Measurements from ENCODE around the gene SERPINB8.

SERPINB8 gene

DNA sequence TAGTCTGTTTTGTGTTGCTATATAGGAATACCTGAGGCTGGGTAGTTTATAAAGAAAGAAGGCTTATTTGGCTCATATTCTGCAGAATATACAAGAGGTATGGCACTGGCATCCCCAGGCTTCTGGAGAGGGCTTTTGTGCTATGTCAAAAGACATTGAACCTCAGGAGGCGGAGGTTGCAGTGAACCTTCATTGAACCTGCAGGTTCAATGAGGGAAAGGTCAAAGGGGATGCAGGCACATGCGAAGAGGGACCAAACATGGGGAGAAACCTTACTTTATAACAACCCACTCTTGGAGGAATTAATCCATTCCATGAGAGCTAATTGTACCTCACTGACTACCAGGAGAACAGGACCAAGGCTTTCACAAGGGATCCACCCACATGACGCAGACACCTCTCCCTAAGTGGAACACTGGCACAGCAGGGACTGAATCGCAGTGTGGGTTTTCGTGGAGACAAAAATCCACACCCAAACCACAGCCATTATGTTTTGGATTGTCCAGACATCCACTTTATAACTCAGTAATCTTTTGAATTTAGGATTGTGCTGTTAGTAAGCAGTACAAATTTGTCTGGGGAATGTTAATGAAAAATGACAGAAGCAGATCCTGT lies 4.1 kb upstream of the SERPINB8 start:
- DNase-seq, result no peak

DNA sequence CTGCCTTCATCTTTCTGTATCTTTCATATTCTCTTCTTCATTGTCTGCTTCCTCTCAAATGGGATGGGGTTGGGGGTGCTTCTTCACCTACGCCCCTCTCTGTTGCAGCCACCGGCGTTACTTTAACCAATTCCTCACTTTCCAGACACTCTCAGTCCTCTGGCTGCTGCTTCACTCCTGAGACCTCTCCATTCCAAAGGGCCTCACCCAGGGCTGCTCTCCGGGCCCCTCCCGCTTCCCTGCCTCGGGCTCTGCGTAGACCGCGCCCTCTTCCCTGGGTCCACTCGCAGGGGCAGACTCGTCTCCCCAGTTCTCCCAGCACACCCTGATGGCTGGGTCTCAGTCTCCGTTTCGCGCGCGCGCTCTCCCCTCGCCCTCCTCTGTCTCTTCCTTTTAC lies 926 bp downstream of the SERPINB8 start:
- DNase-seq, result no peak

DNA sequence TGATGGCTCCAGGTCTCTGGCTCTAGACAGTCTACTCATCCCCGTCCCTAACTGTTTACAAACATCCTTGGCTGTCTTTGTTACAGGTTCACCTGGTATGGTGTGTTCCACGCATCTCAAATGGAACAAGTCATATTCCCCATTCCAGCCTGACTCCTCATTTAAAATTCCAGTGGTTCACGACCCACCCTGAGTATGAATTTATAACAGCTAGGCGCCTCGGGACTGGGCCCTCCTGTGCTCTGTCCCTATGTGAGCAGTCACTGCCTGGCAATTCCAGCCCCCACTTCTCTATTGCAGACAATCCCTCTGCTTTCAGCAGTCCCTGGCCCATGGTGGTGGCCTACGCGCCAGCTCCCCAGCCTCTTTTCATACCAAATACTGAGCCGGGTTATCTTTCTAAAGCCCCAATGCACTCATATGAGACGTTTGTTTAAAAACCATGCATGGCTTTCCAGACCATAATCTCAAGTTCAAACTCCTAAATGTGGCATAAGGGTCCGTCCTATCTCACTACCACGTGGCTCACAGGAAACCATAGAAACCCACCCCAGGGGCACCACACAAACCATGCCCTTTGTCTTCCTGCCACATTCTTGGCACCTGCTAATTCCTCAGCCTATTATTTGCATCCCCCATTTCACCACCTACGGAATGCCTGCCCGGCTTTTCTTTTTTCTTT lies 1.6 kb downstream of the SERPINB8 start:
- no peak for DNase-seq

DNA sequence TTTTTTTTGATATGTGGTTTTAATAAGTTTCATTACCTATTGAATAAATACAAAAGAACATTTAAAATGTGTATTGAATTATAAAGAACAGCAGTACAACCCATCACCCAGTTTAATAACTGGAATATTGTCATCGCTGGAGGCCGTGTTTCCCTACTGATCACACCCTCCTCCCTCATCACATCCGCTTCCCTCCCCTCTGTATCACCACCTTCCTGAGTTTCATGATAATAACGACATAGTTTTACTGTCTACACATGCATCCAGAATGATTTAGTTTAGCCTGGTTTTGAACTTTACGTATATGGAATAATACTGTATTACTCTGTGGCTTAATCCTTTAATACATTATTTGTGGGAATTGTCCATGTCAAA lies 2.1 kb downstream of the SERPINB8 start:
- no peak for DNase-seq

GRCh38 chr18:63974991-63975390 lies 5.1 kb downstream of the SERPINB8 start:
- DNase-seq, result no peak

GRCh38 chr18:63975628-63976027 lies 5.7 kb downstream of the SERPINB8 start:
- no peak for DNase-seq

- DNase-seq, result no peak
Measured at GRCh38 chr18:63977040-63977439, 7.2 kb downstream of the SERPINB8 start.

GRCh38 chr18:63979409-63979920 lies 9.6 kb downstream of the SERPINB8 start:
- no peak for DNase-seq

GRCh38 chr18:63980027-63980426 lies 10.1 kb downstream of the SERPINB8 start:
- no peak for DNase-seq

DNA sequence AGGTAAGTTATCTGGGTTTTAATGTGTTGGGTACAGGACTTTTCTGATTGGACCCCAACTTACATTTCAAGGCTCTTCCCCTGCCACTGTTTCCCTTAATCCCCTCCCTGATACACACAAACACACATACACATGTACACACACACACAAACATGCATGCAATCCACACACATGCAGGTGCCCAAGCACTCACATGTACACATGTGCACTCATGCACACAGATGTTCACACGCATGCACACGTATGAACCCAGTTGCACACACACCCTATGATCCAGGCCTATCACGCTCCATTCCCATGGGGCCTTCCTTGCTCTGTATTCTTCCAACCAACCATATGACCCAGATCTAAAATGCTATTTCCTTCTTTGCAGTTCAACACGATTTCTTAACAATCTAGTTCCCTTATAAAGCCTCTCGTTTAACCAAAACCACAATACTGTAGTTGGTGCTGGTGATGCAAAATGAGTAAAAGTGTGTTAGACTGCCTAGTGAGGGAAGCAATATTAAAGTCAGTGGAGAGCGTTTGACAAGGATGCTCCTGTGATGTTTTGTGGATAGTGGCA lies 11.1 kb downstream of the SERPINB8 start:
- DNase-seq, result no peak

GRCh38 chr18:63981719-63982118 lies 11.8 kb downstream of the SERPINB8 start:
- no peak for DNase-seq

DNA sequence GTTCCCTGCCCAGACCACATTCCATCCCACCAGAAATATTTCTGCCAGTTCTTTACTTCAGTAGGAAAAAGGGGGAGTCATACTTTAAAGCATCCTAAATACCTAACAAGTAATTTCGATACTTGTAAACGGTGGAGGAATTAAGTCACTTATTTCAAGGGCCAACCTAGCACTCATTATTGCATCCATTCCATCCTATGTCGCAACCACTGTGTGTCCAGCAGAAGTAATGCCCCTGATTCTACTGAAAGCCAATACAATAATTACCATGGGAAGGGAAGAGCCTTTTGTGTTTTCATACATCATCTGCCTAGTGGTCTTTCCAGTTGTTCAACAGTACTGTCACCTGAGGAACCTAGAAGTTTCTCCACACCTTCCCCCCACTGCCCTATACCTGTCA lies 12.5 kb downstream of the SERPINB8 start:
- DNase-seq, result no peak

GRCh38 chr18:63986885-63987284 lies 17.0 kb downstream of the SERPINB8 start:
- DNase-seq, result no peak

DNA sequence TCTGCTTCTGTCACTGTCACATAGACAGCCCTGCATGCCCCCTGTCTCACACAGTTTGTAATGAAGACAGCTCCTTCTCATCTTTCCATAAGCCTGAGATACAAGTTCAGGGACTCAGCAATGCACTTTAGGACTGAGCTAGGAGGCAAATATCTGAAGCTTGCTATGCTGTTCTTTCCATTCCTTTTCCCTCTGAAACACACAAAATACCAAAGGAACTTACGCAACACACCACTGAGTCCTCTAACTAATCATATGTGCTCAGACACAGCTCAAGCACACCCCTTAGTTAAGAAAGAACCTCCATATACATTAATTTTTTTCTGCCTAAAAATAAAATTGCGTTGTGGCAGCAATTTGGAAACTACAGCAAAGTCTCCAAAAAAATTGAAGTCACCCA lies 17.9 kb downstream of the SERPINB8 start:
- DNase-seq, result no peak

GRCh38 chr18:63992751-63993150 lies 22.9 kb downstream of the SERPINB8 start:
- DNase-seq, result no peak

- no peak for DNase-seq
Measured at GRCh38 chr18:63994783-63995399, 25.0 kb downstream of the SERPINB8 start.

DNA sequence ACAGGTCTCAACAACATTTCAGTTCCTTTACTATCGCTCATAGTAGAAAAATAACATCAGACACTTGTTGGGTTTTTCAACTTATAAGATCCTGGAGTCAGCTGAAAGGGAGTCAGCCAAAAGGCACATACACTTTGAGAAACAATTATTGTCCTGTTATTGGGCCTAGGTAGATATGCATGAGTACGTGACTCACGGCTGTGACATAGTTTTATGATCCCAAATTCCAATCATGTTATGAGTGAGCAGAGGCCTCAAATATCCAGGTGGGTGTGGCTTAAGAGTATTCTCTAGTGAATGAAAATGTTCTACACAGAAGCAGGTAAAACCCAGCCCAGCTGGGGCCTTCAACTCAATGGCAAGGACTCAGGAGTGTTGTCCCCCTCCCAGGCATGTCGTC lies 27.2 kb downstream of the SERPINB8 start:
- no peak for DNase-seq

GRCh38 chr18:63997606-63998005 lies 27.7 kb downstream of the SERPINB8 start:
- DNase-seq, result no peak

- no peak for DNase-seq
Measured at GRCh38 chr18:63999871-64000270, 30.0 kb downstream of the SERPINB8 start.

- no peak for DNase-seq
Measured at GRCh38 chr18:64002581-64002980, 32.7 kb downstream of the SERPINB8 start.

- DNase-seq, result no peak
Measured at GRCh38 chr18:64009305-64009704, 39.4 kb downstream of the SERPINB8 start.

GRCh38 chr18:64011513-64011912 lies 41.6 kb downstream of the SERPINB8 start:
- DNase-seq, result no peak

GRCh38 chr18:64017870-64018269 lies 48.0 kb downstream of the SERPINB8 start:
- no peak for DNase-seq
